H1 (cell line): Measurements from ENCODE around the gene CRY1. TPM values are rescaled to one million over a fixed set of nuclear protein-coding genes. Genes with fewer than 3 reads are reported as not detected.

Experiments
- CTCF ChIA-PET: fragments of 300-600 bp; sonication (Branson Sonifier 250); formaldehyde crosslinking; loops from one replicate; lab custom pipeline; 2021; ENCODE audit not compliant: partially characterized antibody; lab: Charles Lee
- POLR2A ChIA-PET: fragments of 300-600 bp; sonication (Branson Sonifier 250); formaldehyde crosslinking; loops from one replicate; lab custom pipeline; 2021; ENCODE audit warnings: inconsistent platforms; ENCODE audit not compliant: partially characterized antibody; lab: Charles Lee
- DNase-seq, 2 experiments: peaks; one replicate each; pipeline versions ENCODE4 v3.0.0 to v3.0.0-alpha.2; 2010 to 2022; ENCODE audit warnings: low spot score in 2 of 2, low read depth in 1 of 2, mixed read lengths in 1 of 2
- FAIRE-seq: peaks from 2 replicates; lab custom pipeline; 2011; peaks lifted over from hg19 to GRCh38; lab: Jason Lieb, UNC
- H2AFZ ChIP-seq: 2 replicates; pipeline ENCODE4 v1.8.1; 2012; ENCODE audit warnings: low read length, inconsistent platforms
- H2AK5ac ChIP-seq: 2 replicates; pipeline ENCODE4 v1.6.1; 2013; ENCODE audit warnings: low read depth, low read length
- H2BK120ac ChIP-seq: replicated peaks from 2 replicates; pipeline ENCODE3; 2013; ENCODE audit warnings: low read depth, low read length, inconsistent platforms
- H2BK12ac ChIP-seq: 2 replicates; pipeline ENCODE4 v1.6.1; 2013; ENCODE audit warnings: low read depth, low read length
- H2BK15ac ChIP-seq: 2 replicates; pipeline ENCODE4 v1.6.1; 2013; ENCODE audit warnings: low read length
- H2BK20ac ChIP-seq: 2 replicates; pipeline ENCODE4 v1.6.1; 2013; ENCODE audit warnings: low read length
- H2BK5ac ChIP-seq: 2 replicates; pipeline ENCODE4 v1.6.1; 2013; ENCODE audit warnings: low read depth, low read length
- H3K14ac ChIP-seq: 2 replicates; pipeline ENCODE4 v1.6.1; 2013; ENCODE audit warnings: inconsistent platforms; ENCODE audit not compliant: insufficient read length
- H3K18ac ChIP-seq: 2 replicates; pipeline ENCODE4 v1.6.1; 2013; ENCODE audit warnings: low read length; ENCODE audit errors: extremely low read depth
- H3K23ac ChIP-seq: 2 replicates; pipeline ENCODE4 v1.6.1; 2013; ENCODE audit warnings: inconsistent platforms; ENCODE audit not compliant: insufficient read length
- H3K23me2 ChIP-seq: 2 replicates; pipeline ENCODE4 v1.6.1; 2013; ENCODE audit warnings: low read depth, low read length
- H3K27ac ChIP-seq: 2 replicates; pipeline ENCODE4 v1.6.1; 2011; ENCODE audit warnings: low read depth, low read length, inconsistent platforms
- H3K27me3 ChIP-seq, 4 experiments: replicated peaks in 1 of 4; 1 replicate in 1 of 4; 2 replicates in 3 of 4; pipeline versions ENCODE4 v1.6.1 to v1.8.1; 2011 to 2013; ENCODE audit warnings: low read length in 3 of 4, mild to moderate bottlenecking in 3 of 4, inconsistent platforms in 2 of 4, mixed read lengths in 2 of 4, moderate library complexity in 1 of 4; ENCODE audit not compliant: control insufficient read depth in 3 of 4, insufficient read depth in 3 of 4; ENCODE audit errors: extremely low read depth in 1 of 4
- H3K36me3 ChIP-seq, 4 experiments: 2 replicates each; pipeline versions ENCODE4 v1.6.1 to v1.8.1; 2011 to 2013; ENCODE audit warnings: mild to moderate bottlenecking in 4 of 4, low read length in 3 of 4, moderate library complexity in 2 of 4, control low read depth in 1 of 4, inconsistent platforms in 1 of 4; ENCODE audit not compliant: insufficient read depth in 4 of 4, control insufficient read depth in 2 of 4
- H3K4ac ChIP-seq: replicated peaks from 2 replicates; pipeline ENCODE3; 2013; ENCODE audit warnings: low read length, low read depth, mixed read lengths, inconsistent platforms; ENCODE audit not compliant: insufficient read length
- H3K4me1 ChIP-seq, 4 experiments: replicated peaks in 1 of 4; 1 replicate in 1 of 4; 2 replicates in 3 of 4; pipeline versions ENCODE4 v1.6.1 to v1.8.1; 2011 to 2013; ENCODE audit warnings: low read length in 3 of 4, inconsistent platforms in 2 of 4, mixed read lengths in 1 of 4; ENCODE audit not compliant: insufficient read depth in 4 of 4, control insufficient read depth in 3 of 4
- H3K4me2 ChIP-seq, 2 experiments: 2 replicates each; pipeline versions ENCODE4 v1.6.1 to v1.8.1; 2011 to 2013; ENCODE audit warnings: low read depth in 2 of 2, low read length in 2 of 2, control low read depth in 1 of 2, inconsistent platforms in 1 of 2, mild to moderate bottlenecking in 1 of 2; ENCODE audit not compliant: insufficient read depth in 1 of 2
- H3K4me3 ChIP-seq, 4 experiments: fragments of 200-600, 300-600 bp in 1 of 4; sonication (generic), shearing (Covaris generic), sonication (Bioruptor Twin) in 1 of 4; 2 replicates each; pipeline versions ENCODE4 v1.5.1 to v1.8.1; 2011 to 2016; ENCODE audit warnings: low read length in 4 of 4, low read depth in 3 of 4, control low read depth in 2 of 4, inconsistent platforms in 2 of 4, mild to moderate bottlenecking in 2 of 4, mixed read lengths in 1 of 4, moderate library complexity in 1 of 4; ENCODE audit not compliant: insufficient read depth in 2 of 4; ENCODE audit errors: extremely low read depth in 1 of 4
- H3K56ac ChIP-seq: replicated peaks from 2 replicates; pipeline ENCODE3; 2013; ENCODE audit warnings: low read depth, mild to moderate bottlenecking, mixed read lengths, low read length, inconsistent platforms; ENCODE audit not compliant: insufficient read length
- H3K79me1 ChIP-seq: 2 replicates; pipeline ENCODE4 v1.6.1; 2013; ENCODE audit warnings: low read depth, low read length, control low read depth
- H3K79me2 ChIP-seq, 2 experiments: 2 replicates each; pipeline versions ENCODE4 v1.6.1 to v1.8.1; 2012 to 2013; ENCODE audit warnings: low read length in 2 of 2, mild to moderate bottlenecking in 2 of 2, inconsistent platforms in 1 of 2; ENCODE audit not compliant: insufficient read depth in 2 of 2, control insufficient read depth in 1 of 2
- H3K9ac ChIP-seq, 4 experiments: replicated peaks in 1 of 4; 1 replicate in 1 of 4; 2 replicates in 3 of 4; pipeline versions ENCODE4 v1.6.1 to v1.8.1; 2011 to 2013; ENCODE audit warnings: low read depth in 3 of 4, low read length in 3 of 4, control low read depth in 2 of 4, mild to moderate bottlenecking in 2 of 4, moderate library complexity in 2 of 4, inconsistent platforms in 1 of 4; ENCODE audit errors: extremely low read depth in 1 of 4
- H3K9me3 ChIP-seq, 2 experiments: 2 replicates each; pipeline versions ENCODE4 v1.6.1 to v1.8.1; 2012 to 2013; ENCODE audit warnings: mild to moderate bottlenecking in 2 of 2, moderate library complexity in 2 of 2, control low read depth in 1 of 2, inconsistent platforms in 1 of 2, low read depth in 1 of 2, low read length in 1 of 2, mixed read lengths in 1 of 2; ENCODE audit not compliant: insufficient read depth in 2 of 2
- H4K20me1 ChIP-seq, 2 experiments: replicated peaks in 1 of 2; 2 replicates each; pipeline versions ENCODE3 to v1.8.1; 2011 to 2013; ENCODE audit warnings: inconsistent platforms in 2 of 2, low read length in 2 of 2, mild to moderate bottlenecking in 1 of 2; ENCODE audit not compliant: insufficient read depth in 2 of 2, control insufficient read depth in 1 of 2
- H4K5ac ChIP-seq: 2 replicates; pipeline ENCODE4 v1.6.1; 2013; ENCODE audit warnings: low read length, low read depth, mixed read lengths, inconsistent platforms; ENCODE audit not compliant: insufficient read length
- H4K8ac ChIP-seq: 2 replicates; pipeline ENCODE4 v1.8.0; 2013; ENCODE audit warnings: mild to moderate bottlenecking, moderate library complexity, low read length, inconsistent platforms; ENCODE audit not compliant: insufficient read depth; ENCODE audit errors: extremely low read depth
- H4K91ac ChIP-seq: replicated peaks from 2 replicates; pipeline ENCODE3; 2013; ENCODE audit warnings: low read length, mixed read lengths, inconsistent platforms; ENCODE audit not compliant: insufficient read length
- BCL11A ChIP-seq, 2 experiments: IDR thresholded peaks; one replicate each; pipeline ENCODE4 v1.6.1; 2011; ENCODE audit warnings: low read depth in 2 of 2, low read length in 2 of 2, mild to moderate bottlenecking in 2 of 2
- CREB1 ChIP-seq: IDR thresholded peaks from 2 replicates; pipeline ENCODE4 v1.6.1; 2012; ENCODE audit warnings: inconsistent platforms
- MAFK ChIP-seq: IDR thresholded peaks from 2 replicates; pipeline ENCODE4 v1.6.1; 2012; ENCODE audit warnings: low read depth, mild to moderate bottlenecking, improper control_type of control experiment, low read length
- NRF1 ChIP-seq: IDR thresholded peaks from 2 replicates; pipeline ENCODE4 v1.6.1; 2011; ENCODE audit warnings: mild to moderate bottlenecking, low read depth, low read length, improper control_type of control experiment
- SAP30 ChIP-seq: fragments of 300-600 bp; sonication (generic); IDR thresholded peaks from 2 replicates; pipeline ENCODE4 v1.7.1; 2012; ENCODE audit warnings: low read length, moderate library complexity, mild to moderate bottlenecking, inconsistent platforms; ENCODE audit not compliant: insufficient read depth, insufficient replicate concordance
- SP2 ChIP-seq: IDR thresholded peaks from 2 replicates; pipeline ENCODE4 v1.6.1; 2012; ENCODE audit warnings: mild to moderate bottlenecking, low read length, inconsistent platforms
- SUZ12 ChIP-seq: fragments of 200-600 bp; sonication (generic); IDR thresholded peaks from 2 replicates; pipeline ENCODE4 v1.6.1; 2012; ENCODE audit warnings: mild to moderate bottlenecking, inconsistent platforms, low read length, moderate library complexity, mixed read lengths
- TAF1 ChIP-seq: IDR thresholded peaks from 2 replicates; pipeline ENCODE4 v1.6.1; 2011; ENCODE audit warnings: mild to moderate bottlenecking, low read depth, low read length
- TCF12 ChIP-seq: IDR thresholded peaks from 2 replicates; pipeline ENCODE4 v1.6.1; 2011; ENCODE audit warnings: low read depth, mild to moderate bottlenecking, low read length
- ZNF274 ChIP-seq: IDR thresholded peaks from 2 replicates; pipeline ENCODE4 v1.7.0; 2012; ENCODE audit warnings: low read length, borderline replicate concordance; ENCODE audit errors: extremely low read depth
- WGBS, 2 experiments: shearing (Covaris generic) in 1 of 2; methylation state at CpG; one replicate each; pipeline versions ENCODE4 v1.1.6 to v1.1.7; 2013 to 2015; ENCODE audit warnings: low lambda C conversion rate in 2 of 2, mixed read lengths in 2 of 2, inconsistent platforms in 1 of 2, low coverage in 1 of 2, missing lambda C conversion rate in 1 of 2; ENCODE audit not compliant: insufficient replicate concordance in 2 of 2, insufficient coverage in 1 of 2, insufficient read length in 1 of 2; ENCODE audit errors: extremely low coverage in 1 of 2, missing lambda C conversion rate in 1 of 2; 5-methylcytosine and 5-hydroxymethylcytosine counted together
- polyA plus RNA-seq, 7 experiments: library from polyadenylated mRNA; depleted of rRNA in 3 of 7; stranded (reverse) in 5 of 7; unstranded in 2 of 7; fragments of >200 nt in 5 of 7; fragments of 200-250 nt in 2 of 7; gene quantifications; 1 replicate in 5 of 7; 2 replicates in 1 of 7; 4 replicates in 1 of 7; pipeline versions ENCODE4 v1.2.1 to v1.2.3, GENCODE V29; 2011 to 2013; ENCODE audit warnings: missing spikeins in 2 of 7, mixed read lengths in 2 of 7
- total RNA-seq: library from RNA; stranded (reverse); fragmentation: NEBNext Ultra II Directional; extraction: Animal tissue kit (Norgen Biotek cat#: 25700); gene quantifications from 2 replicates; pipeline ENCODE4 v1.2.1, GENCODE V29; 2021

CRY1 gene
- total and polyA plus RNA-seq, 2 of the 8 experiments (the other 6 are each of a cell fraction or from before 2014, with no cell fraction given), result 13.6 to 25.1 TPM

DNA sequence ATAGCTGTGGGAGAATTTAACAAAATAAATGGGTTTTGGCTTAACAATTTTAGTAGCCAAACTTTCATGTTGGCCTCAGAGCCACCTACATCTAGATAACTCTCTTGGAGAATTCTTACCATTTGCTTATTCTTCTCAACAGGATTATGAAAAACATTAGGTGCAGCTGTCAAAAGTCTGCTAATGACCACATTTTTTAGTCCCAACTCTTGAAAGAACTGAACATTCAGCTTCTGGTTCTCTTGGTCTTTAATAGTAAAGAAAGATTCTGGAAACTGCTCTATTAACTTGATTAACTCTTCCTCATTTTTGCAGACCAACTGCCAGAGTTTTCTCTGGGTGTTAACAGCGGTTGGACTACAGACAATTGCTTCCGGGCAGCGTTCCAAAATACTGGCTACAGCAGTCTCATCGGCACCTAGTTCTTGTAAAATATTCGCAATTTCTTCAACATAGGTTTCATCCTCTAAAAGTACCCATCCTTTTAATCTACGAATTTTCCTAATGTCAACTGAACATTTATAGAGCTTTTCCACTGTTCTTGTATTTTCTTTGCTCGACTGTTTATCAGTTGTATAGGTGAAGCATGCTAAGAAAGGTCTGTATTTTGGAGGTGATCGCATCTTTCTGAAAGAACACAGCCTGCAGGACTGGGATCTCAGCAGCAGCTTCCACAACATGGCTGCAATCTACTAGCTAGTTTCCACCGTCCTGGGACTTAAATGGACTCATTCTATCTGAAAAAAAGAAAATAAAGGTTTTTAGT lies 115.1 kb downstream of the CRY1 start:
- no peak overlapping the region for H3K56ac ChIP-seq
- no peaks in the 10 kb centered on the region for H3K9me3 ChIP-seq
- no peaks in the 10 kb centered on the region for H4K20me1 ChIP-seq
- no peaks in the 10 kb centered on the region for H3K79me1 ChIP-seq
- DNase-seq, result no peak
- H3K4ac ChIP-seq, result no peak overlapping the region
- H3K36me3 ChIP-seq, result no peaks in the 10 kb centered on the region; a peak in 1 of 8 replicates
- no peak overlapping the region for H4K5ac ChIP-seq
- H2BK5ac ChIP-seq, result no peak overlapping the region
- FAIRE-seq, result no peak
- H3K4me3 ChIP-seq, result no peak overlapping the region
- H3K14ac ChIP-seq, result no peak overlapping the region
- no peaks in the 10 kb centered on the region for H3K27me3 ChIP-seq
- no peak overlapping the region for H3K18ac ChIP-seq
- no peak overlapping the region for H4K91ac ChIP-seq
- ChIA-PET CTCF (interaction anchor here (1.6 kb wide), 1 partner anchor 35 kb away, joined by 3 read pairs; no protein-coding TSS in a partner anchor), POLR2A (interaction anchor here (2.2 to 3.2 kb wide), 2 partner anchors 9 to 22 kb away, joined by 5 to 11 read pairs; partner anchors contain the start of genes MTERF2 and TMEM263)
- H4K8ac ChIP-seq, result no peak overlapping the region
- H3K23me2 ChIP-seq, result no peaks in the 10 kb centered on the region
- no peak overlapping the region for H3K9ac ChIP-seq
- no peak overlapping the region for H2BK20ac ChIP-seq
- no peak overlapping the region for H2BK120ac ChIP-seq
- no peaks in the 10 kb centered on the region for H3K79me2 ChIP-seq
- no peak overlapping the region for H2BK15ac ChIP-seq
- no peak overlapping the region for H2AFZ ChIP-seq
- WGBS, 2 experiments, result 91% methylated on average over 9 of the region's 9 CpGs; no CpG with 5 or more reads in 1 of the 2 experiments
- no peaks in the 10 kb centered on the region for H3K4me1 ChIP-seq
- TF ChIP-seq SUZ12, result no peak
- no peak for TF ChIP-seq TCF12
- no peak for TF ChIP-seq BCL11A (IDR thresholded peaks at IDR 0.05; ENCODE audit: low read depth in 2 of 2, low read length in 2 of 2)
- TF ChIP-seq CREB1, result no peak
- TF ChIP-seq SP2, result no peak
- no peak for TF ChIP-seq TAF1
- TF ChIP-seq SAP30, result no peak
- TF ChIP-seq MAFK, result no peak
- TF ChIP-seq NRF1, result no peak
- TF ChIP-seq ZNF274, result no peak
- no peak overlapping the region for H2BK12ac ChIP-seq
- H3K4me2 ChIP-seq, result no peak overlapping the region
- H2AK5ac ChIP-seq, result no peak overlapping the region
- H3K27ac ChIP-seq, result no peak overlapping the region
- H3K23ac ChIP-seq, result no peak overlapping the region
